H9 (cell line): ENCODE results near the gene VWF. TPM values are rescaled to one million over a fixed set of nuclear protein-coding genes. Genes with fewer than 3 reads are reported as not detected.
"Not testable (repeated sequence)": the region's sequence is repeated elsewhere in the genome, so short reads cannot be mapped to it uniquely, and the experiment has no call there.

ENCODE experiments used
- DNase-seq: peaks from one replicate; pipeline ENCODE4 v3.0.0-alpha.2; 2017
- H2AFZ ChIP-seq: one replicate; pipeline ENCODE4 v1.6.1; 2013; ENCODE audit warnings: mild to moderate bottlenecking, low read length, control low read depth, moderate library complexity
- H2AK5ac ChIP-seq: 2 replicates; pipeline ENCODE4 v1.6.1; 2013; ENCODE audit warnings: low read length, control low read depth, mixed read lengths; ENCODE audit not compliant: insufficient read length
- H2BK120ac ChIP-seq: one replicate; pipeline ENCODE4 v1.6.1; 2013; ENCODE audit warnings: low read depth, mild to moderate bottlenecking, low read length, control low read depth, inconsistent platforms; ENCODE audit not compliant: poor library complexity, severe bottlenecking
- H2BK12ac ChIP-seq: 2 replicates; pipeline ENCODE4 v1.6.1; 2013; ENCODE audit warnings: low read length, control low read depth, mixed read lengths, low read depth; ENCODE audit not compliant: insufficient read length
- H2BK15ac ChIP-seq: 2 replicates; pipeline ENCODE4 v1.6.1; 2013; ENCODE audit warnings: low read depth, low read length, control low read depth
- H2BK20ac ChIP-seq: one replicate; pipeline ENCODE4 v1.6.1; 2013; ENCODE audit warnings: low read depth, mild to moderate bottlenecking, low read length, control low read depth, inconsistent platforms; ENCODE audit not compliant: poor library complexity, severe bottlenecking
- H2BK5ac ChIP-seq: 2 replicates; pipeline ENCODE4 v1.6.1; 2013; ENCODE audit warnings: low read length, control low read depth, mixed read lengths; ENCODE audit not compliant: insufficient read length
- H3K14ac ChIP-seq: 2 replicates; pipeline ENCODE4 v1.6.1; 2013; ENCODE audit warnings: low read length, control low read depth; ENCODE audit not compliant: insufficient read depth
- H3K18ac ChIP-seq: 2 replicates; pipeline ENCODE4 v1.6.1; 2013; ENCODE audit warnings: low read depth, mild to moderate bottlenecking, mixed read lengths, low read length, control low read depth; ENCODE audit not compliant: insufficient read length
- H3K23ac ChIP-seq: 2 replicates; pipeline ENCODE4 v1.6.1; 2013; ENCODE audit warnings: low read length, control low read depth, mixed read lengths, low read depth; ENCODE audit not compliant: insufficient read length
- H3K23me2 ChIP-seq: 2 replicates; pipeline ENCODE4 v1.6.1; 2013; ENCODE audit warnings: low read depth, mild to moderate bottlenecking, mixed read lengths, low read length, control low read depth; ENCODE audit not compliant: insufficient read length, poor library complexity, severe bottlenecking
- H3K27ac ChIP-seq: 2 replicates; pipeline ENCODE4 v1.5.1; 2013; ENCODE audit warnings: low read length, control low read depth, mixed read lengths, low read depth; ENCODE audit not compliant: insufficient read length
- H3K27me3 ChIP-seq: 2 replicates; pipeline ENCODE4 v1.6.1; 2013; ENCODE audit warnings: low read length, control low read depth, inconsistent platforms; ENCODE audit not compliant: insufficient read depth
- H3K4ac ChIP-seq: 2 replicates; pipeline ENCODE4 v1.6.1; 2013; ENCODE audit warnings: low read depth, mild to moderate bottlenecking, control low read depth, inconsistent platforms, low read length, moderate library complexity
- H3K4me1 ChIP-seq: 2 replicates; pipeline ENCODE4 v1.6.1; 2013; ENCODE audit warnings: low read length, control low read depth, inconsistent platforms; ENCODE audit not compliant: insufficient read depth
- H3K4me2 ChIP-seq: 2 replicates; pipeline ENCODE4 v1.6.1; 2013; ENCODE audit warnings: low read length, control low read depth, mixed read lengths; ENCODE audit not compliant: insufficient read length, insufficient read depth
- H3K56ac ChIP-seq: 2 replicates; pipeline ENCODE4 v1.6.1; 2013; ENCODE audit warnings: low read depth, mild to moderate bottlenecking, mixed read lengths, low read length, control low read depth; ENCODE audit not compliant: insufficient read length
- H3K79me1 ChIP-seq: 2 replicates; pipeline ENCODE4 v1.6.1; 2013; ENCODE audit warnings: low read depth, mild to moderate bottlenecking, moderate library complexity, low read length, control low read depth, inconsistent platforms; ENCODE audit not compliant: insufficient read depth, poor library complexity, severe bottlenecking
- H3K79me2 ChIP-seq: 2 replicates; pipeline ENCODE4 v1.6.1; 2013; ENCODE audit warnings: low read length, control low read depth, inconsistent platforms; ENCODE audit not compliant: insufficient read depth
- H3K9ac ChIP-seq: 2 replicates; pipeline ENCODE4 v1.6.1; 2013; ENCODE audit warnings: low read length, control low read depth, mixed read lengths; ENCODE audit not compliant: insufficient read length; ENCODE audit errors: extremely low read depth
- H3K9me3 ChIP-seq: one replicate; pipeline ENCODE4 v1.6.1; 2013; ENCODE audit warnings: low read depth, low read length, inconsistent platforms; ENCODE audit not compliant: control insufficient read depth
- H3T11ph ChIP-seq: one replicate; pipeline ENCODE4 v1.6.1; 2013; ENCODE audit warnings: mild to moderate bottlenecking, low read length, control low read depth, inconsistent platforms
- H4K20me1 ChIP-seq: one replicate; pipeline ENCODE4 v1.6.1; 2013; ENCODE audit not compliant: control insufficient read depth, insufficient read length, insufficient read depth
- H4K5ac ChIP-seq: 2 replicates; pipeline ENCODE4 v1.6.1; 2013; ENCODE audit warnings: low read depth, mild to moderate bottlenecking, mixed read lengths, low read length, control low read depth; ENCODE audit not compliant: insufficient read length
- H4K8ac ChIP-seq: replicated peaks from 2 replicates; pipeline ENCODE4 v1.6.1; 2013; ENCODE audit warnings: low read length, control low read depth, mixed read lengths, low read depth; ENCODE audit not compliant: insufficient read length
- H4K91ac ChIP-seq: 2 replicates; pipeline ENCODE4 v1.6.1; 2013; ENCODE audit warnings: low read depth, mild to moderate bottlenecking, moderate library complexity, mixed read lengths, low read length, control low read depth; ENCODE audit not compliant: insufficient read length
- H3K27ac Mint-ChIP-seq, 3 experiments: 2 replicates in 2 of 3; 3 replicates in 1 of 3; pipeline ENCODE4 v1.8.0; 2020 to 2021; ENCODE audit warnings: mixed read lengths in 3 of 3, mild to moderate bottlenecking in 1 of 3, moderate library complexity in 1 of 3
- H3K27me3 Mint-ChIP-seq: 2 replicates; pipeline ENCODE4 v1.8.0; 2021; ENCODE audit warnings: low read depth, mild to moderate bottlenecking, moderate library complexity, mixed read lengths
- H3K36me3 Mint-ChIP-seq, 3 experiments: 2 replicates in 2 of 3; 3 replicates in 1 of 3; pipeline ENCODE4 v1.8.0; 2020 to 2021; ENCODE audit warnings: low read depth in 3 of 3, mixed read lengths in 3 of 3; ENCODE audit not compliant: insufficient read depth in 1 of 3
- H3K4me1 Mint-ChIP-seq, 2 experiments: 2 replicates each; pipeline ENCODE4 v1.8.0; 2020; ENCODE audit warnings: mixed read lengths in 2 of 2
- H3K4me3 Mint-ChIP-seq, 2 experiments: 2 replicates in 1 of 2; 3 replicates in 1 of 2; pipeline ENCODE4 v1.8.0; 2020 to 2021; ENCODE audit warnings: mild to moderate bottlenecking in 2 of 2, mixed read lengths in 2 of 2, moderate library complexity in 1 of 2
- H3K9me3 Mint-ChIP-seq, 2 experiments: 2 replicates in 1 of 2; 3 replicates in 1 of 2; pipeline ENCODE4 v1.8.0; 2020; ENCODE audit warnings: mild to moderate bottlenecking in 2 of 2, mixed read lengths in 2 of 2, moderate library complexity in 1 of 2
- WGBS: extraction: QIAGEN DNeasy Blood & Tissue Kit; methylation state at CpG from one replicate; pipeline ENCODE4 v1.1.7; 2013; ENCODE audit warnings: missing lambda C conversion rate, low lambda C conversion rate, mixed read lengths; ENCODE audit not compliant: insufficient read length; ENCODE audit errors: extremely low coverage; 5-methylcytosine and 5-hydroxymethylcytosine counted together
- total RNA-seq: library from RNA; stranded (reverse); gene quantifications from 2 replicates; pipeline ENCODE4 v1.2.1, GENCODE V29; 2021
- TF ChIP-seq, protein P1 (sequence below): fragments of 200-600 bp; sonication (generic); conservative IDR thresholded peaks from 3 replicates; pipeline ENCODE4 v1.8.0; 2021; ENCODE audit warnings: antibody characterized with exemption, mild to moderate bottlenecking

Gene VWF
- total RNA-seq, 1 experiment from 2014 or later: 0.17 TPM

DNA sequence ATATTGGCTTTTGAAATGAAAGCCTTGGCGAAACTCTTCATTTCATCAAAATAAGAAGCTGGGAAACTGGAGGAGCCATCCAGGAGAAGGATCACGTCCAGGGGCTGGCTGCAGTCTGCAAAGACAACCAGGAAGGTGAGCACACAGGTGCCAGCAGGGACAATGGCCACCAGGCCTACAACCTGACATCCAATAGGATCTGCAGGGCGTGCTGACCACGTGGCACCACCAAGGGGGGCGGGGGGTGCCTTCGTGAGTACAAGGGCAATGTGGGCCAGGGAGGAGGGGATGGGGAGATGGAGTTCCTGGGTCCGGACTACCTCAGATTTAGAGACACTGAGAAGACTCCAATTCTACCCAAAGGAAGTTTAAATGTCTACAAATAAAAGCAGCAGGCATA is 107.7 kb downstream of the VWF start:
- H3K27me3 Mint-ChIP-seq: peaks cover 7% of the 10 kb centered on the region
- Histone ChIP-seq H4K91ac (no peak overlapping the region), H2AFZ (no peak overlapping the region), H3K79me2 (no peaks in the 10 kb centered on the region), H2BK20ac (no peak overlapping the region), H3K4me2 (no peak overlapping the region), H2BK5ac (no peak overlapping the region), H3K23me2 (no peaks in the 10 kb centered on the region), H3K56ac (no peak overlapping the region), H3K4me1 (no peaks in the 10 kb centered on the region), H3K9ac (no peak overlapping the region), H4K8ac (no peak overlapping the region), H2BK120ac (no peak overlapping the region), H3T11ph (no peak overlapping the region), H3K14ac (no peak overlapping the region), H2BK15ac (no peak overlapping the region), H3K9me3 (no peaks in the 10 kb centered on the region), H2AK5ac (no peak overlapping the region), H2BK12ac (no peak overlapping the region), H3K4ac (no peak overlapping the region), H3K27me3 (no peaks in the 10 kb centered on the region), H3K18ac (no peak overlapping the region), H3K27ac (no peak overlapping the region), H3K79me1 (no peaks in the 10 kb centered on the region), H3K23ac (no peak overlapping the region), H4K20me1 (no peaks in the 10 kb centered on the region), H4K5ac (no peak overlapping the region)
- TF ChIP-seq, protein P1, sequence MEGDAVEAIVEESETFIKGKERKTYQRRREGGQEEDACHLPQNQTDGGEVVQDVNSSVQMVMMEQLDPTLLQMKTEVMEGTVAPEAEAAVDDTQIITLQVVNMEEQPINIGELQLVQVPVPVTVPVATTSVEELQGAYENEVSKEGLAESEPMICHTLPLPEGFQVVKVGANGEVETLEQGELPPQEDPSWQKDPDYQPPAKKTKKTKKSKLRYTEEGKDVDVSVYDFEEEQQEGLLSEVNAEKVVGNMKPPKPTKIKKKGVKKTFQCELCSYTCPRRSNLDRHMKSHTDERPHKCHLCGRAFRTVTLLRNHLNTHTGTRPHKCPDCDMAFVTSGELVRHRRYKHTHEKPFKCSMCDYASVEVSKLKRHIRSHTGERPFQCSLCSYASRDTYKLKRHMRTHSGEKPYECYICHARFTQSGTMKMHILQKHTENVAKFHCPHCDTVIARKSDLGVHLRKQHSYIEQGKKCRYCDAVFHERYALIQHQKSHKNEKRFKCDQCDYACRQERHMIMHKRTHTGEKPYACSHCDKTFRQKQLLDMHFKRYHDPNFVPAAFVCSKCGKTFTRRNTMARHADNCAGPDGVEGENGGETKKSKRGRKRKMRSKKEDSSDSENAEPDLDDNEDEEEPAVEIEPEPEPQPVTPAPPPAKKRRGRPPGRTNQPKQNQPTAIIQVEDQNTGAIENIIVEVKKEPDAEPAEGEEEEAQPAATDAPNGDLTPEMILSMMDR: no peak
- no peak for DNase-seq
- WGBS: no CpG with 5 or more reads among the region's 7 CpGs
- H3K27ac Mint-ChIP-seq: no peak overlapping the region
- no peak overlapping the region for H3K4me3 Mint-ChIP-seq
- no peaks in the 10 kb centered on the region for H3K4me1 Mint-ChIP-seq
- H3K36me3 Mint-ChIP-seq: no peaks in the 10 kb centered on the region
- no peaks in the 10 kb centered on the region for H3K9me3 Mint-ChIP-seq

DNA sequence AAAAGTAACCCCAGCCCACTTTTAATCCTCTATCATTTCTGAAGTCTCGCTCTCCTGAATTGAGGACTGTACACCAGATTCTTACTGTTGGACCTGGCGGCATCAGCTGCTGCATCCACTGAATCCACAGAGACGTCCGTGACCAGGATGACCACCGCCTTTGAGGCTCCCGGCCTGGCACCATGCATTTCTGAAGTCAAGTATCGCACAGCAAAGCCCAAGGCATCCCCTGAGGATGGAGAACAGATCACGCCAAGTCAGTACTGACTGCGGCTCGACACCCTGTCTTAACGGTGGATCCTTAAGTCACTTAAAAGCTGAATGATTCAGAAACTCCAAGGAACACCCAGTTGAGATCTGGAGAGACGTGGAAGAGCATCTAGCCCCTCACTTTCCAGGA is 108.5 kb downstream of the VWF start:
- not testable (repeated sequence) for H3K9ac ChIP-seq, H3K27ac ChIP-seq, H4K20me1 ChIP-seq, H4K8ac ChIP-seq, H3K79me2 ChIP-seq, H2BK5ac ChIP-seq, H2BK12ac ChIP-seq, DNase-seq, H3K9me3 ChIP-seq, H3K4me1 Mint-ChIP-seq, H3K4me2 ChIP-seq, H3K27me3 ChIP-seq, H3K36me3 Mint-ChIP-seq, H3K4me1 ChIP-seq, H3K18ac ChIP-seq, H3K9me3 Mint-ChIP-seq, H3K23me2 ChIP-seq, H3K79me1 ChIP-seq, H3K14ac ChIP-seq, H2BK20ac ChIP-seq, H2BK15ac ChIP-seq, H4K91ac ChIP-seq, H3K27ac Mint-ChIP-seq, H3K4me3 Mint-ChIP-seq, H3T11ph ChIP-seq, H4K5ac ChIP-seq, H3K27me3 Mint-ChIP-seq, H2AFZ ChIP-seq, H3K56ac ChIP-seq, H2AK5ac ChIP-seq, H3K23ac ChIP-seq, H2BK120ac ChIP-seq, H3K4ac ChIP-seq
- no CpG with 5 or more reads among the region's 12 CpGs for WGBS
